ENCODE results near the gene OR13G1. TPM values are rescaled to one million over a fixed set of nuclear protein-coding genes. Genes with fewer than 3 reads are reported as not detected.

The OR13G1 gene, protein sequence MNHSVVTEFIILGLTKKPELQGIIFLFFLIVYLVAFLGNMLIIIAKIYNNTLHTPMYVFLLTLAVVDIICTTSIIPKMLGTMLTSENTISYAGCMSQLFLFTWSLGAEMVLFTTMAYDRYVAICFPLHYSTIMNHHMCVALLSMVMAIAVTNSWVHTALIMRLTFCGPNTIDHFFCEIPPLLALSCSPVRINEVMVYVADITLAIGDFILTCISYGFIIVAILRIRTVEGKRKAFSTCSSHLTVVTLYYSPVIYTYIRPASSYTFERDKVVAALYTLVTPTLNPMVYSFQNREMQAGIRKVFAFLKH
- polyA plus RNA-seq (2012; ENCODE audit: insufficient read length, low read depth) = not detected

DNA sequence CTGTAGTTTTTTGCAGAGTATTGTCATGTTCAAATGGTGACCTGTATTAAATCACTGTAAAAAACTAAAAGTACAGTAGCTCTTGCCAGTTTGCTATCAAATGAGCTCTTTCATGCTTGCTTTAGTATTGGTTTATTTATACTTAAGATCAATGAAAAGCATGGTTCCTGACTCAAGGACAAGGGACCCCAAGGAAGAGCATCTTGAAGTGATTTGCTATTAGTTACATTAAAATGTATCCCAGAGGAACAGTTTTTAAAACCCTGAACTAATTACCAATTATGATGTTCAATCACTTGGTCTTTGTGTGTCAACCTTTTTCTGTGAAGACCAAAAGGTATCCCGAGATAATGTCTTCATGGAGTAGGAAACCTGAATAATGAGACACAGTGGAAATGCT is at the start of gene OR13G1:
Gene OR13G1, minus strand, starts transcription at position 101 of the 400 bp plus-strand sequence. CDS start 6,698 bp downstream, outside the sequence.
- no peak for TF ChIP-seq SIN3A (IDR thresholded peaks at IDR 0.05; ENCODE audit: borderline replicate concordance, insufficient read depth, low read length)
- TF ChIP-seq FOXP2 (optimal IDR thresholded peaks at IDR 0.05; ENCODE audit: borderline replicate concordance, extremely low read depth, extremely low read length, insufficient read depth) = no peak
- no peak for TF ChIP-seq TAF1 (IDR thresholded peaks at IDR 0.05; ENCODE audit: borderline replicate concordance, insufficient read depth, low read length)
- no peak for TF ChIP-seq POLR2AphosphoS5 (IDR thresholded peaks at IDR 0.05; ENCODE audit: low read depth, low read length)
- TF ChIP-seq, protein P1, sequence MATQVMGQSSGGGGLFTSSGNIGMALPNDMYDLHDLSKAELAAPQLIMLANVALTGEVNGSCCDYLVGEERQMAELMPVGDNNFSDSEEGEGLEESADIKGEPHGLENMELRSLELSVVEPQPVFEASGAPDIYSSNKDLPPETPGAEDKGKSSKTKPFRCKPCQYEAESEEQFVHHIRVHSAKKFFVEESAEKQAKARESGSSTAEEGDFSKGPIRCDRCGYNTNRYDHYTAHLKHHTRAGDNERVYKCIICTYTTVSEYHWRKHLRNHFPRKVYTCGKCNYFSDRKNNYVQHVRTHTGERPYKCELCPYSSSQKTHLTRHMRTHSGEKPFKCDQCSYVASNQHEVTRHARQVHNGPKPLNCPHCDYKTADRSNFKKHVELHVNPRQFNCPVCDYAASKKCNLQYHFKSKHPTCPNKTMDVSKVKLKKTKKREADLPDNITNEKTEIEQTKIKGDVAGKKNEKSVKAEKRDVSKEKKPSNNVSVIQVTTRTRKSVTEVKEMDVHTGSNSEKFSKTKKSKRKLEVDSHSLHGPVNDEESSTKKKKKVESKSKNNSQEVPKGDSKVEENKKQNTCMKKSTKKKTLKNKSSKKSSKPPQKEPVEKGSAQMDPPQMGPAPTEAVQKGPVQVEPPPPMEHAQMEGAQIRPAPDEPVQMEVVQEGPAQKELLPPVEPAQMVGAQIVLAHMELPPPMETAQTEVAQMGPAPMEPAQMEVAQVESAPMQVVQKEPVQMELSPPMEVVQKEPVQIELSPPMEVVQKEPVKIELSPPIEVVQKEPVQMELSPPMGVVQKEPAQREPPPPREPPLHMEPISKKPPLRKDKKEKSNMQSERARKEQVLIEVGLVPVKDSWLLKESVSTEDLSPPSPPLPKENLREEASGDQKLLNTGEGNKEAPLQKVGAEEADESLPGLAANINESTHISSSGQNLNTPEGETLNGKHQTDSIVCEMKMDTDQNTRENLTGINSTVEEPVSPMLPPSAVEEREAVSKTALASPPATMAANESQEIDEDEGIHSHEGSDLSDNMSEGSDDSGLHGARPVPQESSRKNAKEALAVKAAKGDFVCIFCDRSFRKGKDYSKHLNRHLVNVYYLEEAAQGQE (IDR thresholded peaks at IDR 0.05; ENCODE audit: insufficient read depth in 1 of 2, low read depth in 2 of 2, low read length in 2 of 2) = no peak

DNA sequence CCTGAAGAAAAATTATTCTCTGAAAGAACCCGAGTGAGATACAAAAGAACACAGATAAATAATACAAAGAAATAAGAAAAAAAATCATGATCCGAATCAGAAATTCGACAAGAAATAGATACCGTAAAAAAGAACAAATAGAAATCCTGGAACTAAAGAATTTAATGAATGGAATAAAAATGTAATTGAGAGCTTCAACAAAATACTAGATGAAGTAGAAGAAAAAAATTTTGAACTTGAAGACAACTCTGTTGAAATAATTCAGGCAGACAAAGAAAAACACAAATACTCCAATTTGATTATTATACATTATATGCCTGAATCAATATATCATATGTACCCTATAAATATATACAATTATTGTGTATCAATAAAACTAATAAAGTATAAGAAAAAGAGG is 41.7 kb upstream of the OR13G1 start:
- TF ChIP-seq SIN3A (IDR thresholded peaks at IDR 0.05; ENCODE audit: borderline replicate concordance, insufficient read depth, low read length) (no peak), POLR2AphosphoS5 (IDR thresholded peaks at IDR 0.05; ENCODE audit: low read depth, low read length) (no peak), FOXP2 (optimal IDR thresholded peaks at IDR 0.05; ENCODE audit: borderline replicate concordance, extremely low read depth, extremely low read length, insufficient read depth) (no peak), TAF1 (IDR thresholded peaks at IDR 0.05; ENCODE audit: borderline replicate concordance, insufficient read depth, low read length) (no peak)
- TF ChIP-seq, protein P1 (IDR thresholded peaks at IDR 0.05; ENCODE audit: insufficient read depth in 1 of 2, low read depth in 2 of 2, low read length in 2 of 2) = no peak

DNA sequence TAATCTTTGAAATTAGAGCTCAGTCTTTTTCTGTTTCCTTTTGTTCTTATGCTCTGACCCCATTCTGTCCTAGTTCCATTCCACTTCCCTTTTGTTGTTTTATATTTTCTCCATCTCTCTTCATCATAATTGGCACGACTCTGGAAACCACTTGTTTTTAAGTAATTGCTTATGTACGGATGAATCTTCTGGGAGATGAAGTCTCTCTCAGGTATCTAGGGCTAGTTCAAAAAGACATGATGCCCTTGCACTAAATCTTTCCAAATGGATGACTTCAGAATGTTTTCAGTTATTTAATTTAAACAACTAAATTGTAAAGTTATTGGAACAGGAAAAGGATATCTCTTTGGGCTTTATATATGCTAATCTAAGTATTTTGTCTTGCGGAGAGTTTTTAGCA is 37.0 kb upstream of the OR13G1 start, which contains the start of gene OR6F1:
Gene OR6F1, minus strand, starts transcription at position 101 of the 400 bp plus-strand sequence. CDS start 3,891 bp downstream, outside the sequence.
- no peak for TF ChIP-seq TAF1 (IDR thresholded peaks at IDR 0.05; ENCODE audit: borderline replicate concordance, insufficient read depth, low read length)
- TF ChIP-seq, protein P1 (IDR thresholded peaks at IDR 0.05; ENCODE audit: insufficient read depth in 1 of 2, low read depth in 2 of 2, low read length in 2 of 2) = no peak
- TF ChIP-seq SIN3A (IDR thresholded peaks at IDR 0.05; ENCODE audit: borderline replicate concordance, insufficient read depth, low read length) = no peak

DNA sequence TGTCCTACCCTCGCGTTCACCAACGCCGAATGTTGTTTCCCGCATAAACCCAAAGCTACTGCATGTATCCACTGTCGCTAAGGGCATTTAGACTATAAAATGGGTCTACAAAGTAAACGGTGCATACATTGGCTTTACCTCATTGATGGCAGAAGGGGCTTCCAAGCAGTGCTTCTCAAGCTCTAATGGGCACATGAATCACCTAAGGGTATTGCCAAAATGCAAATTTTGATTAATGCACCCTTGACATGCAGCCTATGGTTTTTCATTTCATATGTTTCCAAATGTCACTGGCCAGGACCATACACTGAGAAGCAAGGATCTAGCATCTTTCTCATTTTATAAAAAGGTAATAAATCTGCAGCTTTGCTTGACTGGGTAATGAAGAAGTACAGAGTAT is 34.2 kb upstream of the OR13G1 start:
- TF ChIP-seq TAF1 (IDR thresholded peaks at IDR 0.05; ENCODE audit: borderline replicate concordance, insufficient read depth, low read length) (no peak), SIN3A (IDR thresholded peaks at IDR 0.05; ENCODE audit: borderline replicate concordance, insufficient read depth, low read length) (no peak), POLR2AphosphoS5 (IDR thresholded peaks at IDR 0.05; ENCODE audit: low read depth, low read length) (no peak), FOXP2 (optimal IDR thresholded peaks at IDR 0.05; ENCODE audit: borderline replicate concordance, extremely low read depth, extremely low read length, insufficient read depth) (no peak)
- TF ChIP-seq, protein P1 (IDR thresholded peaks at IDR 0.05; ENCODE audit: insufficient read depth in 1 of 2, low read depth in 2 of 2, low read length in 2 of 2) = no peak
